HFFc6 (cell line): ENCODE results near the gene RPS3. TPM values are rescaled to one million over a fixed set of nuclear protein-coding genes. Genes with fewer than 3 reads are reported as not detected.

Experiments
- DNase-seq: peaks from one replicate; pipeline ENCODE4 v3.0.0-alpha.2; 2018
- H3K27ac Mint-ChIP-seq: 2 replicates; pipeline ENCODE4 v1.8.0; 2020; ENCODE audit warnings: mild to moderate bottlenecking, mixed read lengths
- H3K27me3 Mint-ChIP-seq: 2 replicates; pipeline ENCODE4 v1.8.0; 2021; ENCODE audit warnings: mild to moderate bottlenecking, moderate library complexity, mixed read lengths; ENCODE audit not compliant: insufficient read depth
- H3K36me3 Mint-ChIP-seq: 2 replicates; pipeline ENCODE4 v1.8.0; 2021; ENCODE audit warnings: low read depth, mixed read lengths
- H3K4me1 Mint-ChIP-seq: 2 replicates; pipeline ENCODE4 v1.8.0; 2020; ENCODE audit warnings: low read depth, mixed read lengths
- H3K4me3 Mint-ChIP-seq: 2 replicates; pipeline ENCODE4 v1.8.0; 2020; ENCODE audit warnings: mild to moderate bottlenecking, moderate library complexity, mixed read lengths
- H3K9me3 Mint-ChIP-seq: 2 replicates; pipeline ENCODE4 v1.8.0; 2020; ENCODE audit warnings: mild to moderate bottlenecking, mixed read lengths
- total RNA-seq, 6 experiments: library from RNA; stranded (reverse); fragmentation: NEBNext Ultra II Directional; extraction: Animal tissue kit (Norgen Biotek cat#: 25700); gene quantifications; 2 replicates in 1 of 6; 3 replicates in 5 of 6; pipeline ENCODE4 v1.2.3, GENCODE V29; 2021
- TF ChIP-seq, protein P1 (sequence below): fragments of 200-600 bp; sonication (generic); IDR thresholded peaks from 2 replicates; pipeline ENCODE4 v1.5.0; 2021; ENCODE audit warnings: antibody characterized with exemption, mild to moderate bottlenecking

RPS3 gene
- total RNA-seq, 6 experiments from 2014 or later = 1,897 to 2,167 (median 1,932) TPM

DNA sequence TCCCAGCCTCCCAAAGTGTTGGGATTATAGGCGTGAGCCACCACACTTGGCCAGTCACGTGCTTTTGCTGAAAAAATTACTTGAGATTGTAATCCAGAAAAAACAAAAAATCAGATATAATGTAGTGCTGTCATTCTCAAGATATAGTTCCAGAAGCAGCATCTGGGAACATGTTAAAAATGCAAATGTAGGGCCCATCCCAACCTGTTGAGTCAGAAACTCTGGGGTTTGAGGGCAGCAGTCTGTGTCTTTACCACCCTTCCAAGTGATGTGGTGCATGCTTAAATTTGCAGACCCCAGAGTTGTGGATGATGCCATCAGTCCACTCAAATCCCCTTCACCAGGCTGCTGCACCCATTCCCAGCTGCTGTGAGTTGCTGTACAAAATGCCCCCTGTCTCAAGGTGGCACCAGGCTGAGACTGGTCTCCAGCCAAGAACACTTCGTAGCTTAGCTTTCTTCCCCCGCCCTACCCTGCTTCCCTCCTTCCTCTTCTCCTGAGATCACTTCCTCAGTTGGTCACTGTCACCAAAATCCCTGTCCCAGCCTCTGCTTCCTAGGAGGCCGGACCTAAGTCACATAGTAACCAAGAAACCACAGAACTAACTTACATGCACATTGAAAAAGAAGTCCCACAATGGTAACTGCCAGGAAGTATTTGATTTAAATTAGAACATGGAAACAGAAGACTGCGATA, 29.6 kb upstream of the RPS3 start:
- Mint-ChIP-seq H3K4me1 (peaks cover 17% of the 10 kb centered on the region), H3K9me3 (peaks cover 8% of the 10 kb centered on the region; the same call in 1 of the 2 replicates), H3K4me3 (no peak overlapping the region), H3K36me3 (peaks cover 4% of the 10 kb centered on the region; the same call in 1 of the 2 replicates), H3K27ac (no peak overlapping the region), H3K27me3 (peaks cover 9% of the 10 kb centered on the region)
- no peak for DNase-seq
- TF ChIP-seq, protein P1, sequence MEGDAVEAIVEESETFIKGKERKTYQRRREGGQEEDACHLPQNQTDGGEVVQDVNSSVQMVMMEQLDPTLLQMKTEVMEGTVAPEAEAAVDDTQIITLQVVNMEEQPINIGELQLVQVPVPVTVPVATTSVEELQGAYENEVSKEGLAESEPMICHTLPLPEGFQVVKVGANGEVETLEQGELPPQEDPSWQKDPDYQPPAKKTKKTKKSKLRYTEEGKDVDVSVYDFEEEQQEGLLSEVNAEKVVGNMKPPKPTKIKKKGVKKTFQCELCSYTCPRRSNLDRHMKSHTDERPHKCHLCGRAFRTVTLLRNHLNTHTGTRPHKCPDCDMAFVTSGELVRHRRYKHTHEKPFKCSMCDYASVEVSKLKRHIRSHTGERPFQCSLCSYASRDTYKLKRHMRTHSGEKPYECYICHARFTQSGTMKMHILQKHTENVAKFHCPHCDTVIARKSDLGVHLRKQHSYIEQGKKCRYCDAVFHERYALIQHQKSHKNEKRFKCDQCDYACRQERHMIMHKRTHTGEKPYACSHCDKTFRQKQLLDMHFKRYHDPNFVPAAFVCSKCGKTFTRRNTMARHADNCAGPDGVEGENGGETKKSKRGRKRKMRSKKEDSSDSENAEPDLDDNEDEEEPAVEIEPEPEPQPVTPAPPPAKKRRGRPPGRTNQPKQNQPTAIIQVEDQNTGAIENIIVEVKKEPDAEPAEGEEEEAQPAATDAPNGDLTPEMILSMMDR = no peak

GRCh38 chr11:75371949-75372876, 27.1 kb upstream of the RPS3 start:
- no peak overlapping the region for H3K27ac Mint-ChIP-seq
- DNase-seq = peak; percentile 39
- H3K4me1 Mint-ChIP-seq = peaks cover 11% of the 10 kb centered on the region

GRCh38 chr11:75373201-75373600, 26.1 kb upstream of the RPS3 start:
- Mint-ChIP-seq H3K9me3 (peaks cover 8% of the 10 kb centered on the region; the same call in 1 of the 2 replicates), H3K27ac (no peak overlapping the region), H3K4me1 (peaks cover 11% of the 10 kb centered on the region), H3K36me3 (peaks cover 4% of the 10 kb centered on the region; the same call in 1 of the 2 replicates), H3K4me3 (no peak overlapping the region), H3K27me3 (peaks cover 14% of the 10 kb centered on the region)
- no peak for DNase-seq
- TF ChIP-seq, protein P1 = no peak

More at GRCh38 chr11:75371949-75372876, 27.1 kb upstream of the RPS3 start:
- Mint-ChIP-seq H3K9me3 (peaks cover 8% of the 10 kb centered on the region; the same call in 1 of the 2 replicates), H3K27me3 (peaks cover 14% of the 10 kb centered on the region), H3K36me3 (peaks cover 4% of the 10 kb centered on the region; the same call in 1 of the 2 replicates), H3K4me3 (peak overlapping the region; percentile 5)
- TF ChIP-seq, protein P1 = no peak

- Mint-ChIP-seq H3K9me3 (peaks cover 4% of the 10 kb centered on the region; the same call in 1 of the 2 replicates), H3K4me3 (no peak overlapping the region), H3K27ac (no peak overlapping the region), H3K36me3 (peaks cover 4% of the 10 kb centered on the region; the same call in 1 of the 2 replicates), H3K27me3 (peaks cover 11% of the 10 kb centered on the region), H3K4me1 (peaks cover 11% of the 10 kb centered on the region)
- no peak for DNase-seq
- TF ChIP-seq, protein P1 = no peak
Measured at GRCh38 chr11:75374646-75375045, 24.7 kb upstream of the RPS3 start.

DNA sequence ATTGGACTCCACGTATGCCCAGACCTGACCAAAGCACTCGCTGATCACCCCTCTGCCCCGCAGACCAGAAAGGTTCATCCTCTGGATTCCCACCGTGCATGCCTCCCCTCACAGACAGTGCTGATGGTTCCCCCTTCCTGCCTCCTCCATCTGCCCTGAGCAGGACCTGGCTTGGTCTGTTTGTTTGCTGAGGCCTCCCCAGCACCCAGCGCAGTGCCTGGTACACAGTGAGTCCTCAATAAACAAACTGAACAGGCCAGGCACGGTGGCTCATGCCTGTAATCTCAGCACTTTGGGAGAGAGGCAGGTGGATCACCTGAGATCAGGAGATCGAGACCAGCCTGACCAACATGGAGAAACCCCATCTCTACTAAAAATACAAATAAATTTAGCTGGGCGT, 23.7 kb upstream of the RPS3 start:
- Mint-ChIP-seq H3K4me3 (no peak overlapping the region), H3K4me1 (peaks cover 11% of the 10 kb centered on the region), H3K9me3 (no peaks in the 10 kb centered on the region), H3K27me3 (peaks cover 7% of the 10 kb centered on the region), H3K36me3 (no peaks in the 10 kb centered on the region), H3K27ac (no peak overlapping the region)
- DNase-seq = no peak
- TF ChIP-seq, protein P1 = no peak
